G401.6 (cell line): ENCODE results near the gene THSD4.
"Not testable (repeated sequence)": the region's sequence is repeated elsewhere in the genome, so short reads cannot be mapped to it uniquely, and the experiment has no call there.

ENCODE experiments used
- FAIRE-seq: peaks from 2 replicates; lab custom pipeline; 2012; peaks lifted over from hg19 to GRCh38; lab: Jason Lieb, UNC

Gene THSD4

GRCh38 chr15:71294911-71295602, 179.8 kb downstream of the THSD4 start:
- no peak for FAIRE-seq

GRCh38 chr15:71295603-71296314, 180.5 kb downstream of the THSD4 start:
- no peak for FAIRE-seq

GRCh38 chr15:71296315-71296679, 181.0 kb downstream of the THSD4 start:
- no peak for FAIRE-seq

- FAIRE-seq: no peak
Observed at GRCh38 chr15:71301958-71302621, 186.8 kb downstream of the THSD4 start.

- no peak for FAIRE-seq
Observed at GRCh38 chr15:71302861-71303410, 187.7 kb downstream of the THSD4 start.

- no peak for FAIRE-seq
Observed at GRCh38 chr15:71303977-71304376, 188.7 kb downstream of the THSD4 start.

- FAIRE-seq: no peak
Observed at GRCh38 chr15:71304681-71305080, 189.4 kb downstream of the THSD4 start.

GRCh38 chr15:71306538-71306937, 191.3 kb downstream of the THSD4 start:
- no peak for FAIRE-seq

GRCh38 chr15:71312194-71312708, 197.0 kb downstream of the THSD4 start:
- FAIRE-seq: no peak

- FAIRE-seq: no peak
Observed at GRCh38 chr15:71312731-71313460, 197.6 kb downstream of the THSD4 start.

- no peak for FAIRE-seq
Observed at GRCh38 chr15:71313806-71314205, 198.5 kb downstream of the THSD4 start.

- no peak for FAIRE-seq
Observed at GRCh38 chr15:71314956-71315537, 199.8 kb downstream of the THSD4 start.

- FAIRE-seq: no peak
Observed at GRCh38 chr15:71316911-71317310, 201.6 kb downstream of the THSD4 start.

- not testable (repeated sequence) for FAIRE-seq
Observed at GRCh38 chr15:71319424-71319823, 204.2 kb downstream of the THSD4 start.

GRCh38 chr15:71319935-71320334, 204.7 kb downstream of the THSD4 start:
- no peak for FAIRE-seq

GRCh38 chr15:71323082-71323481, 207.8 kb downstream of the THSD4 start:
- FAIRE-seq: no peak

GRCh38 chr15:71323584-71323983, 208.3 kb downstream of the THSD4 start:
- no peak for FAIRE-seq

GRCh38 chr15:71325481-71325880, 210.2 kb downstream of the THSD4 start:
- FAIRE-seq: no peak

- no peak for FAIRE-seq
Observed at GRCh38 chr15:71328453-71328852, 213.2 kb downstream of the THSD4 start.

- no peak for FAIRE-seq
Observed at GRCh38 chr15:71329041-71329440, 213.8 kb downstream of the THSD4 start.

GRCh38 chr15:71329497-71330260, 214.4 kb downstream of the THSD4 start:
- no peak for FAIRE-seq
